Sciatic nerve (tissue), 2 donors: ENCODE results near the gene ANXA2. TPM values are rescaled to one million over a fixed set of nuclear protein-coding genes. Genes with fewer than 3 reads are reported as not detected.
"Not testable (repeated sequence)": the region's sequence is repeated elsewhere in the genome, so short reads cannot be mapped to it uniquely, and the experiment has no call there.

Source experiments
- ATAC-seq: fragments of 200-7000 bp; cut with Tn5 transposase; one replicate; pipeline ENCODE4 v1.9.1; 2020; ENCODE audit warnings: mild to moderate bottlenecking, moderate library complexity
- DNase-seq: peaks from one replicate; pipeline ENCODE4 v3.0.0-alpha.2; 2020; ENCODE audit warnings: low spot score
- intact Hi-C: fragments of 100-400 bp; cut with DNase I; formaldehyde crosslinking; loops from one replicate; pipeline ENCODE4 v1.14.2; 2022
- total RNA-seq: library from RNA; stranded (reverse); fragmentation: NEBNext Ultra II Directional; extraction: Animal tissue kit (Norgen Biotek cat#: 25700); gene quantifications from one replicate; pipeline ENCODE4 v1.2.1, GENCODE V29; 2021
- donor health status: DM: no; HTN: no; CAD: no.
- donor health status: DM: no; HTN: no; CAD: no.

ANXA2 gene
- total RNA-seq, 1 donor from 2014 or later: 904 TPM

DNA sequence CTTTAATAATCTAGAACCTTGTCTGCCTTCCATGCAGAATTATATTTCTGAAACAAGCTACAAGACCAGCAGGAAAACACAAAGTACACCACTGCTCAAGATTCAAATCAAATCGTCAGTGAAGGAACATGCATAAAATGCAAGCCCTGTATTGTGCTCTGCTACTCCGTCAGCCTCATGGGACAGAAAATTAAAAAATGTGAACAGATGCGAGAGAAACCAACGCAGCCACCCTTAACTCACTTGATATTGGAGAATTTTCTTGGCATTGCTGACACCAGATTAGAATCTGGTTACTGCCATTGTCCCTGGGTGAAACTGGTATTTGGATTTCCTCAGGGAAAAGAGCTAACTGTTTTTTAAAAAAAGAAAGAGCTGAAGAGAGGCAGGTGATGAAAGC lies 23.6 kb downstream of the ANXA2 start:
- intact Hi-C loops: no loop called here
- DNase-seq (no peak), ATAC-seq (peak; percentile 23)

DNA sequence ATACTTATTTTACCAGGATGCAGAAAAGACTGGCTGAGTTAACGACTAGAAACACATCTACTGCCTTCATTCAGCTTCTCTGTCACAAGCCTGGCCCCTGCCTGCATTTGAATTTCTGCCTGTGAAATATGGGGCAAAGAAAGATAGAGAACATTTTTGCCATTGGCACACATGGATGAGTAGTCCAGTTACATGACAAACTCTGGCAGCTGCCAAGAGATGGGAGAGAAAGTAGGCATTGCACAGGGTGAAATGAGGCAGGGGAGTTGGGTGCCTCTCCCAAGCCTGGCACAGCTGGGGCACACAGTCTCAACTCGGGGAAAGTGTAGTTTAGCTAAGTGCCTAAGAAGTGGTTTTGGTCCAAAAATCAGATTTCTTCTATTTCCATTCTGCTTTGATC lies 24.0 kb downstream of the ANXA2 start:
- DNase-seq (no peak), ATAC-seq (no peak)
- intact Hi-C loops: no loop called here

DNA sequence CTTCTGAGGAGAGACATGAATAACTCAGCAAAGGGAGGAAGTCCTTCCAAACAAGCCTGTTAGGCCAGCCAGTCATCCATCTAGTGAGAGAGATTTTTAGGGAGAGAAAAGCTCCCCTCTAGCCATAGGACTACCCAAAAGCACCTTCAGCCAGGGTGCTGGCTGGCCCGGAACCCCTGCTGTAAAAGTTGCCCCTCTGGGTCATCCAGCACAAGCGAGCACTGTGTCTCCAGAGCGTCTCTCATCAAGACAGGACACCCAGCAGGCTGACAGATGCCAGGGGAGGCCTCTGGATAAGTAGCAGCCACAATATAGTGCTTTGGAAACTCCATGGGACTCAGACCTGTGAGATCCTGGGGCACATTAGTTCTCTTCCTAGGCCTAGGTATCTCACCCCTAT lies 24.5 kb downstream of the ANXA2 start:
- ATAC-seq (no peak), DNase-seq (no peak)
- intact Hi-C loops: no loop called here

DNA sequence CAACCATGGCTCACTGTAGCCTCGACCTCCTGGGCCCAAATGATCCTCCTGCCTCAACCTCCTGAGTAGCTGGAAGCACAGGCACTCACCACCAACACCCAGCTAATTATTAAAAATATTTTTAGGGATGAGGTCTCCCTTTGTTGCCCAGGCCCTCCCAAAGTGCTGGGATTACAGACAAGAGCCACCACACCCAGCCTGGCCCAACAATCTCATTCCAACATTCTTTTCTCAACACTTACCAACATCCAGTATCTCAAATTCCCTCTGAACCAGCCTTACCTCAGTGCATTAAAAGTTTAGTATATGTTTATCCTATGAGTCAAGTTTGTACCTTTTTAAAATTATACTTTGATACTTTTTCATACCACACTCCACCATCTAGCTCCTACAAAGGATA lies 25.0 kb downstream of the ANXA2 start:
- DNase-seq: no peak
- no peak for ATAC-seq
- intact Hi-C loops: no loop called here

DNA sequence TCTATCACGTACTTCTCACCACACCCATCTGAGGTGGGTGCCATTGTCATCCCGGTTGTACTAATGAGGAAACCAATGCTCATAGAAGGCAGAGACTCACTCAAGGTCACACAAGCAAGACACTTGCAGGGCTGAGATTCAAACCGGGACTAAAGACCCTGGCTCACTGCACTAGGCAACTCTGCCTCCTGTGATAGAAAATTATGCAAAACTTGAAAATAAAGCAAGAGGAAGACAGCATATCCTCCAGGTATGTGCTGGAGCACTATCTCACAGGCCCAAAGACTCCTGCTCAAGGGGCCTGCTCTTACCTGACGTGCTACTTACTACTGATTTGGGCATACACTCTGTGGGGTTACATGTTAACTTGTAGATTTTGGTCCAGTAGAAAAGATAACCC lies 25.6 kb downstream of the ANXA2 start:
- DNase-seq (no peak), ATAC-seq (no peak)
- intact Hi-C loops: no loop called here

DNA sequence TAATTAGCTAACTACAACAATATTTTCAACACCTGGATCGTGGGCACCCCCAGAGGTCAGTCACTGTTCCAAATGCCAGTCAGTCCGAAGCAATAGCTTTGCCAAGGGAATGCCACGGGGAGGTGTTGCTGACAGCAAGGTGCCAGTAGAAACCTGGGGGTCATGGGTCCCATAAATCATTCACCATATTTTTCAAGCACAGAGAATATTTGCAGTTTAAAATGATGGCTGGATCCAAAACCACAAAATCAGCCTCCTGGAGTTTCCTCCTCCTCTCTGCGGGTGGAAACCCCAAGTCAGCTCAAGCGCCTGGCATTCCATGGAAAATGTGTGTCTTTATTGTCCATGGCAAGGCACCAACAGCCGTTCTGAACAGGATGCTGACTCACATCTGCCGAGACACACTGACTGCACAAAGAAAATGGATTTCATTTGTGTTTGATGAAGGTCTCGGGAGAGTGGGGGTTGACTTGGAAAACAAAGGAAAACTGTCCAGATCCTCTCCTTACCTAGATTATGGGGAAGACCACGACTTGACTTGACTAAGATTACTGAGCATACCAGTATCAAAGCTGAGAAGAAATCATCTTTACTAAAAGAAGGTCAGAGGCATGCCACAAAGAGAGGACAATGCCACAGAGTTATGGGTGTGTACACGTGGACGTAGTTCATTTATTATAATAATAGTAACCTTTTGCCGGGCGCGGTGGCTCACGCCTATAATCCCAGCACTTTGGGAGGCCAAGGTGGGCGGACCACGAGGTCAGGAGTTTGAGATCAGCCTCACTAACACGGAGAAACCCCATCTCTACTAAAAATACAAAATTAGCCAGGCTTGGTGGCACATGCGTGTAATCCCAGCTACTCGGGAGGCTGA lies 26.4 kb downstream of the ANXA2 start:
- ATAC-seq: peak; percentile 93
- intact Hi-C loops: no loop called here
- DNase-seq: peak; percentile 88

DNA sequence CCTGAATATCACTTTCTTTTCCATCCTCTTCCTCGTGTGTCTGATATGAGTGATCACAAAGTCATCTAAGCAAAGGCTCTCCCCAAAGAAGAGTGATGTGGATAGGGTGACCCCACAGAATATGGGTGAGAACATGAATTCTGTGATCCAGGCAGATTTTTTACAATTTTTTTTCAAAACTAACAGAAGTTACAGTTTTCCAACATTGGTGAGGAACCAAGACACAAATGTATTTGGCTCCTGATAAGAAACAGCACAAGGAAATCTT lies 27.0 kb downstream of the ANXA2 start:
- ATAC-seq: no peak
- intact Hi-C loops: no loop called here

DNA sequence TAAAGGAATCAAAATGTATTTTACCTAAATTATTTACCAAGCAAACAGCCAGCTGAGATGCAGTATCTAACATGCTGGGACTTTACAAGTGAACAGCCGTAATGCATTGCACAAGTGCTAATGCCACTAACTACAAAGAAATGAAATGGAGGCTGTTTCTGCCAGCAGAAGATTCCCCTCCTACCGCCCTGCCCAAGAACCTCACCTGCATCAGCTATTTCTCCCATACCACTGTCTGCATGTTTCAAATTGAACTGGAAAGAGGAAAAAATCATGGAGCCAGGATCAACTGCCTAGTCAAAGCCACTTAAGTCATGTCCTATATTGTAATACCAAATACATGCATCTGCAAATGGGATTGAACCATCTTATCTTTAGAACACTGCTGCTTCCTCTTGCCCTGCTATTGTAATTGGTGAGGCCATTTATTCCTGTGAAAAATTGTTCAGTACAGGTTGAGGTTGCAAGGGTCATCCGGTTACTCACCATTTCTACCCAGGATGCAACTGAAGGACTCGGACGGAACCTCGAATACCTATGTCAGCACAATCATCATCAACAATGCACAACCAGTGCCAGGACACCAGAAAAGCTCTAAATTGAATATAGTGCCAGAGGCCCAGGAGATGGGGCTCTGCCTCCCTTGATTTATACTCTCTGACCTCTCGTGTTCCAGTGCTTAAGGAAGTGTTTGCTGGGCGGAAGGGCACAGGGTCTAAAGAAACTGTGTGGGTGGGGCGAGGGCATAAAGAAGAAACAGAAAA lies 27.5 kb downstream of the ANXA2 start:
- intact Hi-C loops: no loop called here
- DNase-seq (no peak), ATAC-seq (peak; percentile 7)

More for the DNA sequence above, 27.0 kb downstream of the ANXA2 start:
- no peak for DNase-seq

DNA sequence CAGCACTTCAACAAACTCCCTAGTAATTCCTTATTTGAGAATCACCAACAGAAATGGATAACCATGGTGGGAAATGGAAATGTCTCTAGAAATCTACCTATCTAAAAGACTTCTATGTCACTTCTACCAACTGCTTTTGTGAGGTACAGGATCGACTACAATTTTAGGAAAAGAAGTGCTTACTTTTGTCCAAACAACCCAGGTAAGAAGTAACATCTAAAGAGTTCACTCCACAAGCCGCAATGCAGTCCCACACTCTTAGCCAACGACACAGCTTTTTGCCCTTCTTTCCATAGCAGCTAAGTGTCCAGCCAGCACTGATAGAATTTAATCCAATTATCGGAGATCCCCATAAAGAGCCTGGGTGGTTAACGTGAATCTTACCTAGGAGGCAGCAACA lies 28.1 kb downstream of the ANXA2 start:
- intact Hi-C loops: no loop called here
- no peak for ATAC-seq
- no peak for DNase-seq

DNA sequence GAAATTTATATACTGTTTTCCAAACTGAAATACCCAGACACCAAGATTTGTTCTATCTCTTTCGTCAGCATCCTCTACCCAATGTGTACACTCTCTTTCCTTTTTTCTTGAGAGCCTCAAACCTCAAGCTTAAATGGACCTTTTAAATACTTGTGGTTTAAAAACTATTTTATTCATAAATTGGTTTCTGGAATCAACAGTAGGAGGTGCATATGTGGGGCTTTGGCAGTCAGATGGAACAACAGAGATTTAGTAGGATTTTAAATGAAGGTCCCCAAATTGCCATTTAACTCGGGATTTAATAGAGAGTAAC lies 33.2 kb downstream of the ANXA2 start:
- ATAC-seq (no peak), DNase-seq (no peak)
- intact Hi-C loops: loop anchor here (5.0 kb wide), 1 partner anchor 78 kb away; no protein-coding TSS in a partner anchor

DNA sequence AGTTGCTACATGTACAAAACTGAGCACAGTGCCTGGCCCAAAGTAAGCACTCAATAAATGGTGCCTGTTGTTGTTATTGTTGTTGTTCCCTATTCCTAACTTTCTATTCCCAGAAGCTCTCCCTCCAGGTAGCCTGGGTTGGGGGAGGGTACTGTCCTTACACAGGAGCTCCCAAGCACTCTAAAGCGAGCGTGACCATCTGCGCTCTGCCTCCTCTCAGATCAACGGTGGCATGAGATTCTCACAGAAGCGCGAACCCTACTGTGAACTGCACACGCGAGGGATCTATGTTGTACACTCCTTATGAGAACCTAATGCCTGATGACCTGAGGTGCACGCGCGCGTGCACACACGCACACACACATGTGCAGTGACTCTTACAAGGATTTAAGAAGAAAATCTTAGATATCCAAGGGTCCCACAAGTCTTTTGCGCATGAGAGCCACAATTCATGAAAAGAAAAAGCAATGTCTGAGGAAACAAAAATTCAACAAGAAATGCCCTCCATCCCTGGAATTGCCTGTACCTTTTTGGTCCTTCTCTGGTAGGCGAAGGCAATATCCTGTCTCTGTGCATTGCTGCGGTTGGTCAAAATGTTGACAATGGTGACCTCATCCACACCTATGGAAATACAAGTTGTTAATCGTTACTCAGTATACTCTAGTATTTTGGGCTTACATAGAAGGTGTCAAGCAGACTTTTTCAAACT lies 33.7 kb downstream of the ANXA2 start:
- intact Hi-C loops: loop anchor here (5.0 kb wide), 1 partner anchor 78 kb away; no protein-coding TSS in a partner anchor
- ATAC-seq (no peak), DNase-seq (no peak)

DNA sequence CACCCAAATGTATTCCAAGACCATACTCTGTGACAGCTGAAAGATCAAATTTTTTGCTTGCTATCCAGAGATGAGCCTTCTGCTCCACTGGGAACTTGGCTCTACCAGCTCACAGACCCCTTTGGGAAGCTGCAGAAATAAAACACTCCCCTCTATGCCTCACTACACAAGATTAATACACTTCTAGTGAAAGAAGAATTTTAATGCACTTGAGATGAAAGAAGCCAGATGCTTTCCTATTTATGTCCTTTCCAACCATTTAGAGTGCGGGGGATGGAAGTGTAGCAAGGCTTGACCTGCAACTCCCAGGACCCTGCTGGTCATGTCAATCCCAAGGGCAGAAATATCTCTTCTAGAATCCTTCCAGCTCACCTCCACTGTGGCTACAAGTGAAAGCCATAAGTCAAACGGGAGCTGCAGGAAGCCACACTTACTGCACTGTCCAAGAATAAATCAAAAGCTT lies 34.7 kb downstream of the ANXA2 start:
- no peak for DNase-seq
- no peak for ATAC-seq
- intact Hi-C loops: loop anchor here (5.0 kb wide), 1 partner anchor 79 kb away; no protein-coding TSS in a partner anchor

DNA sequence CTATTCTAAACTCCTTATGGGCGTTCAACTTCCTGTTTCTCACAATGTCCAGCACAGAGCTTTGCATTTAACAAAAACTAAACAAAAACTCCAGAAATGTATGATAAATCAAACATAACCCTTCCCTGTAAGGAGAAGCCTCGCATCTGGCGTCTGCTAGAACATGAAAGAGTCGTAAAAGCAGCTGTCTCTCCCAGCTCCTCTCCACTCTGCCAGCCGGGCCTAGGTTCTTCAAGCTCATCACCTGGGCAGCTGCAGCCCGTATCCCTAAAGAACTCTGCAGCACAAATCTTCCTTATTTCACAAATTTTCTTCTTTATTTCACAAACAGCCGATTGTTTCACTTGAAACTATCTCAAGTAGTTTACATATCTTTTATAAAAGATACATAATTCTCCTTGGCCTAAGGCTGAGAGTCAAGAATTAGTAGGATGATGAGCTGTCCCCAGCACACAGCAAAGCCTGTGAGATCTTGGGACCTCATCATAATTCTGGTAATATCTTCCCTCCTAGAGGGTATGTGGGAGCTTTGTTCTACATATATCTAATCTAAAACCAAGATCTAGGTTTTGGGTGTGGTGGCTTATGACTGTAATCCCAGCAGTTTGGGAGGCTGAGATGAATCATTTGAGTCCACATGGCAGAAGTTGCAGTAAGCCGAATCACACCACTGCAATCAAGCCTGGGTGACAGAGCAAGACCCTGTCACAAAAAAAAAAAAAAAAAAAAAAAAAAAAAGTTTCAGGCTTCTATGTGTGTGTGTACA lies 35.3 kb downstream of the ANXA2 start:
- intact Hi-C loops: loop anchor here (5.0 kb wide), 1 partner anchor 80 kb away; no protein-coding TSS in a partner anchor
- DNase-seq (no peak), ATAC-seq (peak; percentile 60)

DNA sequence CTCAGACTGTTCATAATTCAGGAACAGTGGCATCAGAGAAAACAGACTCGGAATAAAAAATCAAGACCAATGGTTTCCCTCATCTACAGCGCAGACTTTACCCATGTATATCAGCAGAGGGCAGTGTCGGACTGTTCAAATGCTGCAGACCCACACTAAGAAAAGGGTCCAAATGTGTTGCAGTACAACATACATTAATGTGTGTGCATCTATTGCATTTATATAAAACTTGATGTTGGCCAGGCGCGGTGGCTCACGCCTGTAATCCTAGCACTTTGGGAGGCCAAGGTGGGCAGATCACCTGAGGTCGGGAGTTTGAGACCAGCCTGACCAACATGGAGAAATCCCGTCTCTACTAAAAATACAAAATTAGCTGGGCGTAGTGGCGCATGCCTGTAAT lies 38.0 kb downstream of the ANXA2 start:
- intact Hi-C loops: loop anchor here (5.0 kb wide), 1 partner anchor 83 kb away; no protein-coding TSS in a partner anchor
- not testable (repeated sequence) for DNase-seq
- peak; percentile 79 for ATAC-seq

DNA sequence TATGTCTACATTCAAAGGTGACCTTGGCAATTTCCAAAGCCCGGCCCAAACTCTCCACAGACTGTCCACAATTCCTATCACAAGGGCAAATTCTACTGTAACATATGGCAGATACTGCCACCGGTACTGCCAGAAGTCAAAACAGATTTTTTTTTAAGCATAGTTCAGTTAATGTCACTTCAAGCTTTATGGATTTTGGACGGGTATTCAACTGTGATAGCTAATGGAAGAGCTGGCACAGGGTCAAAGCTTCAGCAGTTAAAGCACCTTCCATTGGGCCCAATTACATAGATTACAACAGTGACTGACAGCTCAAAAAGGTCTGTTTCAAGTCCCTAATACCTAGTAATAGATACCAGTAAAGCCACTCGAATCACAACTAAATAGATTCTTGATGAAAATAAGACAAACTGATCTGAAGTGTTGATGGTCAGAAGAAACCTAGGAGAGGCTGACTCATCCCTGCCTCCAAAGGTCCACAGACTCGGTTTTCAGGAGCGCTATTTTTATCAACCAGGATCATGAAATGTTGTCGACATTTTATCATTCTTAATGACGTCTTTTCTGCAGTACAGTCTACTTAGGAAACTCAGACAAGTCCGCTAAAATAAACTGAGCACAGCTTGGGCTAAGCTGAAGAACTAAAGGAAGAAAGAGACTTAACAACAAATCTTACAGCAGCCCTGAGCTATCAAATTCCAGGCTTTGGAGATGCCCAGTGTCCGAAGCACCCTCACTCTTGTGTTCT lies 38.7 kb downstream of the ANXA2 start:
- ATAC-seq: no peak
- intact Hi-C loops: no loop called here
- DNase-seq: no peak

DNA sequence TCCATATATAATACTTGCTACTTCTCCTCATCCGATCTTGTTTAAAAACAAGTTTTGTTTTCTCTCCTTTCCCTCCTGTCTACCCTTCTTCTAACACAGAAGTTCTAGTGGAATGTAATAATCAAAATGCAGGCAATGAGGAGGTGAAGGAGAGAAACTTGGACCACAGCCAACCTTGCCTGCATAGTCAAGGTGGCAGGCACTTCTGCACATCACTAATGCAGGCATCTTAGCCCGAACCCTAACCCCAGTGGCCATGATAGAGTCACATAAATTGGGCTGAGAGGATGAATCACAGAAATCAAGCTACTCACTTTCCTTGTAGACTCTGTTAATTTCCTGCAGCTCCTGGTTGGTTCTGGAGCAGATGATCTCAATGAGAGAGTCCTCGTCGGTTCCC lies 41.0 kb downstream of the ANXA2 start:
- no peak for ATAC-seq
- intact Hi-C loops: no loop called here
- DNase-seq: no peak

DNA sequence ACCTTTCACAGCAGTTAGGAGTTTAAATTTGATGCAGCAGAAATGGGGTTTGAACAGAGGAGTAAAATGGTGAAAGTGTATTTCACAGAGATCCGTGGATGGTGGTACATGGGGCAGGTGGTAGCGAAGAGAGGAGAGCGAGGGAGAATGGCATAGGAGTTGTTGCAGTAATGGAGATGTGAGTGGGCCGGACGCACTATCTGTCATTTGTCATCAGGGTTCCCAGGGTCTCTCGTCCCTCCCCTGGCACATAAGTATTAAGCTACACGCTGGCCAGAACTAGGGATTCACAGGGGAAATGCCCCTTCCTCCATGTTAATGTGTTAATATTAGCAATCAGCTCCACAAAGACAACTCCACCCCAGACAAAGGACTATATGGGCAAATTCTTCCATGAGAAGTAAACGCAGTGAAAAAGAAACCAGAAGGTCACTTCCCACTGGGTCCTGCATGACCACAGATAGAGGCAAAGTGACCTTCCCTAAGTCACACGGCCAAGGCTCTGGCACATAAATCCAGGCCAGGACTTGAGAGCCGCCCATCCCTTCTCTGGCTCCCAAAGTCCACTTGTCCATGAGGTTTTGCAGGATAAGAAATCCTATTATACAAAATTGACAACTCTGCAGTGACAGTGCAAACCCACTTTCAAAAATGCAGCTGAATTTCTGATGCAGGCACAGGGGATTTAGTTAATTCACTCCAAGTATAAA lies 42.5 kb downstream of the ANXA2 start:
- DNase-seq: no peak
- ATAC-seq: no peak
- intact Hi-C loops: no loop called here
